HG02759 (cell line): ENCODE data around the gene OR2T1.
A peak's percentile ranks its signal among the peaks of the same experiment; 100 is the strongest.
"Not testable (repeated sequence)": the region's sequence is repeated elsewhere in the genome, so short reads cannot be mapped to it uniquely, and the experiment has no call there.

Experiments used
- ATAC-seq: cut with Tn5 transposase; IDR thresholded peaks from one replicate; pipeline ENCODE4 v1.9.1; 2021; ENCODE audit warnings: mild to moderate bottlenecking, moderate library complexity; ENCODE audit not compliant: unreplicated experiment

OR2T1 gene

GRCh38 chr1:248402748-248403147 lies at the start of gene OR2T1:
TSS of gene OR2T1 (plus strand) at chr1:248403048. CDS start at chr1:248406148, 3,100 bp downstream.
- no peak for ATAC-seq

- no peak for ATAC-seq
These were observed 43.4 kb upstream of the OR2T1 start for GRCh38 chr1:248359415-248359814.

GRCh38 chr1:248361121-248361715 lies 41.6 kb upstream of the OR2T1 start, which contains the start of gene OR2T4:
TSS of gene OR2T4 (plus strand) at chr1:248361665. CDS start at chr1:248361665, 0 bp downstream.
- no peak for ATAC-seq

GRCh38 chr1:248366609-248367008 lies 36.2 kb upstream of the OR2T1 start:
- no peak for ATAC-seq

GRCh38 chr1:248372394-248372793 lies 30.5 kb upstream of the OR2T1 start:
- ATAC-seq = no peak

- ATAC-seq = no peak
These were observed 29.1 kb upstream of the OR2T1 start for GRCh38 chr1:248373761-248374160.

- no peak for ATAC-seq
These were observed 27.4 kb upstream of the OR2T1 start, which contains the start of gene OR2T6 for GRCh38 chr1:248375446-248375845. TSS of gene OR2T6 (plus strand) at chr1:248375746. CDS start at chr1:248387609, 11,863 bp downstream.

- ATAC-seq = no peak
These were observed 25.9 kb upstream of the OR2T1 start for GRCh38 chr1:248376916-248377315.

GRCh38 chr1:248380854-248381253 lies 22.0 kb upstream of the OR2T1 start:
- no peak for ATAC-seq

GRCh38 chr1:248388426-248388825 lies 14.4 kb upstream of the OR2T1 start:
- no peak for ATAC-seq

GRCh38 chr1:248393050-248393449 lies 9.8 kb upstream of the OR2T1 start:
- no peak for ATAC-seq

- no peak for ATAC-seq
These were observed 1.2 kb downstream of the OR2T1 start for GRCh38 chr1:248404024-248404423.

- no peak for ATAC-seq
These were observed 4.2 kb downstream of the OR2T1 start for GRCh38 chr1:248406721-248407692.

GRCh38 chr1:248416226-248416625 lies 13.4 kb downstream of the OR2T1 start:
- ATAC-seq = no peak

- ATAC-seq = no peak
These were observed 15.0 kb downstream of the OR2T1 start for GRCh38 chr1:248417854-248418253.

- no peak for ATAC-seq
These were observed 18.5 kb downstream of the OR2T1 start for GRCh38 chr1:248421384-248421783.

GRCh38 chr1:248427526-248428191 lies 24.8 kb downstream of the OR2T1 start:
- peak; percentile 65 for ATAC-seq

GRCh38 chr1:248428192-248428533 lies 25.3 kb downstream of the OR2T1 start:
- ATAC-seq = peak; percentile 93

- ATAC-seq = not testable (repeated sequence)
These were observed 28.8 kb downstream of the OR2T1 start for GRCh38 chr1:248431683-248432082.

- peak; percentile 44 for ATAC-seq
These were observed 29.4 kb downstream of the OR2T1 start for GRCh38 chr1:248432201-248432600.

GRCh38 chr1:248433811-248434415 lies 31.1 kb downstream of the OR2T1 start:
- ATAC-seq = not testable (repeated sequence)
